ENCODE data around the gene TNKS2. TPM values are rescaled to one million over a fixed set of nuclear protein-coding genes. Genes with fewer than 3 reads are reported as not detected.

TNKS2 gene
- total RNA-seq, 3 donors from 2014 or later (not counting 1 experiment from before 2014, with no cell fraction given): 47.0 to 50.9 (median 47.9) TPM

DNA sequence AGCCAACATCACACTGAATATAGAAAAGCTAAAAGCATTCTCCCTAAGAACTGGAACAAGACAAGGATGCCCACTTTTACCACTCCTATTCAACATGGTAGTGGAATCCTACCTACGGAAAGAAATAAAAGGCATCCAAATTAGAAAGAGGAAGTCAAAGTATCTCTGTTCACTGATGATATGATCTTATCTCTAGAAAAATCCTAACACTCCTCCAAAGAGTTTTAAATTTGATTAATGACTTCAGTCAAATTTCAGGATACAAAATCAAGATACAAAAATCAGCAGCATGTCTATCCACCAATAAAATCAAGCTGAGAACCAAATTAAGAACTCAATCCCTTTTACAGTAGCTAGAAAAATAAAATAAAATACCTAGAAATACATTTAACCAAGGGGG is 35.3 kb upstream of the TNKS2 start:
- no peaks in the 10 kb centered on the region for H3K4me1 Mint-ChIP-seq
- H3K4me1 ChIP-seq (ENCODE audit: control insufficient read depth, insufficient read depth, low read length): no peaks in the 10 kb centered on the region
- no CpG with 5 or more reads among the region's 1 CpG for WGBS (ENCODE audit: insufficient coverage)
- no peaks in the 10 kb centered on the region for H3K27me3 ChIP-seq (ENCODE audit: control insufficient read depth, insufficient read depth, low read length)
- no peak for DNase-seq
- no peak for ATAC-seq
- no peak overlapping the region for H3K4me3 Mint-ChIP-seq
- no peak overlapping the region for H3K4me3 ChIP-seq (ENCODE audit: low read length)
- intact Hi-C loops (cut with micrococcal nuclease): no loop called here
- no peaks in the 10 kb centered on the region for H3K9me3 Mint-ChIP-seq
- TF ChIP-seq, protein P1, sequence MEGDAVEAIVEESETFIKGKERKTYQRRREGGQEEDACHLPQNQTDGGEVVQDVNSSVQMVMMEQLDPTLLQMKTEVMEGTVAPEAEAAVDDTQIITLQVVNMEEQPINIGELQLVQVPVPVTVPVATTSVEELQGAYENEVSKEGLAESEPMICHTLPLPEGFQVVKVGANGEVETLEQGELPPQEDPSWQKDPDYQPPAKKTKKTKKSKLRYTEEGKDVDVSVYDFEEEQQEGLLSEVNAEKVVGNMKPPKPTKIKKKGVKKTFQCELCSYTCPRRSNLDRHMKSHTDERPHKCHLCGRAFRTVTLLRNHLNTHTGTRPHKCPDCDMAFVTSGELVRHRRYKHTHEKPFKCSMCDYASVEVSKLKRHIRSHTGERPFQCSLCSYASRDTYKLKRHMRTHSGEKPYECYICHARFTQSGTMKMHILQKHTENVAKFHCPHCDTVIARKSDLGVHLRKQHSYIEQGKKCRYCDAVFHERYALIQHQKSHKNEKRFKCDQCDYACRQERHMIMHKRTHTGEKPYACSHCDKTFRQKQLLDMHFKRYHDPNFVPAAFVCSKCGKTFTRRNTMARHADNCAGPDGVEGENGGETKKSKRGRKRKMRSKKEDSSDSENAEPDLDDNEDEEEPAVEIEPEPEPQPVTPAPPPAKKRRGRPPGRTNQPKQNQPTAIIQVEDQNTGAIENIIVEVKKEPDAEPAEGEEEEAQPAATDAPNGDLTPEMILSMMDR (IDR thresholded peaks at IDR 0.05): no peak
- no peak overlapping the region for H3K27ac ChIP-seq (ENCODE audit: low read length)
- no peak overlapping the region for H3K27ac Mint-ChIP-seq
- H3K27me3 Mint-ChIP-seq (ENCODE audit: low read depth in 2 of 2): peaks cover 24 to 53% of the 10 kb centered on the region in 2 donors
- H3K9me3 ChIP-seq (ENCODE audit: control insufficient read depth, insufficient read depth, low read length): no peaks in the 10 kb centered on the region
- no peaks in the 10 kb centered on the region for H3K36me3 Mint-ChIP-seq
- H3K36me3 ChIP-seq (ENCODE audit: control insufficient read depth, insufficient read depth, low read length): no peaks in the 10 kb centered on the region

DNA sequence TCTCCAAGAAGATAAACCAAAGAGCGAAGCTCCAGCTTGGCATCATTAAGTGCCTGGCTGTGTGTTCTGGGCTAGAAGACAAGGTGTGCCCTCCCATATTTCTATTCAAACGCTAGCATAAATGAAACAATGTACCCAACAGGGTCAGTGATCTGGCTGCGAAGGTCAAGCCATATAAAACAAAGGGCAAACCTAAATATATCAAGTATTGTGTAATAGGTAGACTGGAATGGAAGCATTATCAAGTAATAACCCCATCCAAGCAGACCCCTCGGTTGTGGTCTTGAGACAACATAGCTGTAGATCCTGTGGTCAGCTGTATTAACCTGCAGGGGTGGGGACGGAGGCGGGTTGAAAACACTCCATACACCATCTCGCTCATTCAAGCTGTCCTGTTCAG is 31.6 kb upstream of the TNKS2 start:
- no peak overlapping the region for H3K4me3 Mint-ChIP-seq
- no peaks in the 10 kb centered on the region for H3K36me3 ChIP-seq (ENCODE audit: control insufficient read depth, insufficient read depth, low read length)
- H3K9me3 Mint-ChIP-seq: no peaks in the 10 kb centered on the region
- H3K4me1 ChIP-seq (ENCODE audit: control insufficient read depth, insufficient read depth, low read length): no peaks in the 10 kb centered on the region
- ATAC-seq (no peak), DNase-seq (no peak)
- no peaks in the 10 kb centered on the region for H3K9me3 ChIP-seq (ENCODE audit: control insufficient read depth, insufficient read depth, low read length)
- TF ChIP-seq, protein P1 (IDR thresholded peaks at IDR 0.05): no peak
- H3K4me3 ChIP-seq (ENCODE audit: low read length): no peak overlapping the region
- H3K27me3 Mint-ChIP-seq (ENCODE audit: low read depth in 2 of 2): peaks cover 14 to 39% of the 10 kb centered on the region in 2 donors
- no peaks in the 10 kb centered on the region for H3K36me3 Mint-ChIP-seq
- H3K27me3 ChIP-seq (ENCODE audit: control insufficient read depth, insufficient read depth, low read length): no peaks in the 10 kb centered on the region
- H3K27ac Mint-ChIP-seq: no peak overlapping the region
- no peak overlapping the region for H3K27ac ChIP-seq (ENCODE audit: low read length)
- H3K4me1 Mint-ChIP-seq: no peaks in the 10 kb centered on the region
- intact Hi-C loops (cut with micrococcal nuclease): no loop called here
- 93% methylated on average over 5 of the region's 7 CpGs for WGBS (ENCODE audit: insufficient coverage)

DNA sequence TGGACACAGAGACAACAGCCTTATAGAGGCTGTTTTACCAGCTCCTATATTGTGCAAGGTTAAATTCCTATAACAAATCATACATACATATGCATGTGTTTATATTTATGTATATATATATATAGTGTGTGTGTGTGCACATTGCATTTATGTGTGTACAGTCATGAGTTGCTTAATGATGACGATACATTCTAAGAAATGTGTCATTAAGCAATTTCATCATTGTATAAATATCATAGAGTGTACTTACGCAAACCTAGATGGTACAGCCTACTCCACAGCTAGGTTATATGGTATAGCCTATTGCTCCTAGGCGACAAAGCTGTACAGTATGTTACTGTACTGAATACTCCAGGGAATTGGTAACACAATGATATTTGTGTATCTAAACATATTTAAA is 30.1 kb upstream of the TNKS2 start:
- intact Hi-C loops (cut with micrococcal nuclease): no loop called here
- no peak overlapping the region for H3K27ac ChIP-seq (ENCODE audit: low read length)
- Mint-ChIP-seq H3K4me1 (no peaks in the 10 kb centered on the region), H3K27me3 (ENCODE audit: low read depth in 2 of 2) (peaks cover 13 to 29% of the 10 kb centered on the region in 2 donors), H3K27ac (no peak overlapping the region), H3K9me3 (no peaks in the 10 kb centered on the region), H3K4me3 (no peak overlapping the region), H3K36me3 (no peaks in the 10 kb centered on the region)
- no peaks in the 10 kb centered on the region for H3K4me1 ChIP-seq (ENCODE audit: control insufficient read depth, insufficient read depth, low read length)
- TF ChIP-seq, protein P1 (IDR thresholded peaks at IDR 0.05): no peak
- H3K4me3 ChIP-seq (ENCODE audit: low read length): no peak overlapping the region
- DNase-seq (no peak), ATAC-seq (no peak)
- no peaks in the 10 kb centered on the region for H3K36me3 ChIP-seq (ENCODE audit: control insufficient read depth, insufficient read depth, low read length)
- no peaks in the 10 kb centered on the region for H3K9me3 ChIP-seq (ENCODE audit: control insufficient read depth, insufficient read depth, low read length)
- no CpG with 5 or more reads among the region's 3 CpGs for WGBS (ENCODE audit: insufficient coverage)
- no peaks in the 10 kb centered on the region for H3K27me3 ChIP-seq (ENCODE audit: control insufficient read depth, insufficient read depth, low read length)

DNA sequence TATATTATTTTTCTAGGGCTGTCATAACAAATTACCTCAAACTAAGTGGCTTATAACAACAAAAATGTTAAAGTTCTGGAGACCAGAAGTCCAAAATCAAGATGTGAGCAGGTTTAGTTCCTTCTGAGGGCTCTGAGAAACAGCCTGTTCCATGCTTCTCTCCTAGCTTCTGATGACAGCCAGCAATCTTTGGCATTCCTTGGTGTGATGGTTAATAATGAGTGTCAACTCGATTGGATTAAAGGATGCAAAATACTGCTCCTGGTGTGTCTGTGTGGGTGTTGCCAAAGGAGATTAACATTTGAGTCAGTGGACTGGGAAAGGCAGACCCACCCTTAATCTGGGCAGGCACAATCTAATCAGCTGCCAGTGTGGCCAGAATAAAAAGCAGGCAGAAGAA is 26.3 kb upstream of the TNKS2 start:
- no peaks in the 10 kb centered on the region for H3K9me3 ChIP-seq (ENCODE audit: control insufficient read depth, insufficient read depth, low read length)
- no peaks in the 10 kb centered on the region for H3K27me3 ChIP-seq (ENCODE audit: control insufficient read depth, insufficient read depth, low read length)
- Mint-ChIP-seq H3K27ac (no peak overlapping the region), H3K36me3 (no peaks in the 10 kb centered on the region), H3K4me1 (no peaks in the 10 kb centered on the region), H3K27me3 (ENCODE audit: low read depth in 2 of 2) (peaks cover 18 to 20% of the 10 kb centered on the region in 2 donors), H3K9me3 (no peaks in the 10 kb centered on the region), H3K4me3 (no peak overlapping the region)
- 57% methylated on average over 1 of the region's 1 CpG for WGBS (ENCODE audit: insufficient coverage)
- H3K4me3 ChIP-seq (ENCODE audit: low read length): no peak overlapping the region
- TF ChIP-seq, protein P1 (IDR thresholded peaks at IDR 0.05): no peak
- ATAC-seq (no peak), DNase-seq (no peak)
- H3K4me1 ChIP-seq (ENCODE audit: control insufficient read depth, insufficient read depth, low read length): no peaks in the 10 kb centered on the region
- no peak overlapping the region for H3K27ac ChIP-seq (ENCODE audit: low read length)
- intact Hi-C loops (cut with micrococcal nuclease): no loop called here
- no peaks in the 10 kb centered on the region for H3K36me3 ChIP-seq (ENCODE audit: control insufficient read depth, insufficient read depth, low read length)
